Panc1 (cell line): ENCODE results near the gene TMEM253. TPM values are rescaled to one million over a fixed set of nuclear protein-coding genes. Genes with fewer than 3 reads are reported as not detected.
A peak's percentile ranks its signal among the peaks of the same experiment; 100 is the strongest.

Source experiments
- ATAC-seq: fragments of 200-7000 bp; cut with Tn5 transposase; 2 replicates; pipeline ENCODE4 v1.9.1; 2020; ENCODE audit warnings: mild to moderate bottlenecking, moderate library complexity
- BruUV-seq: library from RNA; stranded (reverse); fragments of 400-500 nt; replicated peaks from 2 replicates; lab custom pipeline; 2021; lab: Mats Ljungman, UMichigan
- CTCF ChIA-PET: fragments of 300-600 bp; sonication (Branson Sonifier 250); formaldehyde crosslinking; loops from one replicate; lab custom pipeline; 2022; ENCODE audit warnings: antibody characterized with exemption; lab: Charles Lee
- POLR2A ChIA-PET: fragments of 300-600 bp; sonication (Branson Sonifier 250); formaldehyde crosslinking; loops from one replicate; lab custom pipeline; 2022; ENCODE audit warnings: antibody characterized with exemption; lab: Charles Lee
- DNase-seq: peaks from one replicate; pipeline ENCODE4 v3.0.0-alpha.2; 2010; ENCODE audit warnings: low read depth, low spot score
- H3K27ac ChIP-seq: 2 replicates; pipeline ENCODE4 v1.5.1; 2011; ENCODE audit warnings: mild to moderate bottlenecking, low read length, inconsistent platforms
- H3K27me3 ChIP-seq: fragments of 200-500 bp; sonication (Bioruptor generic); 2 replicates; pipeline ENCODE4 v1.6.0; 2014; ENCODE audit warnings: low read length, inconsistent platforms; ENCODE audit not compliant: control insufficient read depth, insufficient read depth
- H3K36me3 ChIP-seq: fragments of 200-500 bp; sonication (Bioruptor generic); 2 replicates; pipeline ENCODE4 v1.5.1; 2014; ENCODE audit warnings: inconsistent platforms, mild to moderate bottlenecking, low read length, moderate library complexity; ENCODE audit not compliant: control insufficient read depth, insufficient read depth
- H3K4me1 ChIP-seq: 2 replicates; pipeline ENCODE4 v1.5.1; 2011; ENCODE audit warnings: inconsistent platforms, mild to moderate bottlenecking, low read length, moderate library complexity; ENCODE audit not compliant: control insufficient read depth, insufficient read depth
- H3K4me3 ChIP-seq, 2 experiments: 2 replicates each; pipeline ENCODE4 v1.5.1; 2011 to 2012; ENCODE audit warnings: low read depth in 2 of 2, low read length in 2 of 2, mild to moderate bottlenecking in 2 of 2, inconsistent platforms in 1 of 2, moderate library complexity in 1 of 2
- H3K9me3 ChIP-seq: fragments of 200-500 bp; sonication (Bioruptor generic); 2 replicates; pipeline ENCODE4 v1.5.1; 2014; ENCODE audit warnings: low read depth, mild to moderate bottlenecking, inconsistent platforms, low read length, moderate library complexity; ENCODE audit not compliant: control insufficient read depth, insufficient read depth
- CTCF ChIP-seq: fragments of 450-650 bp; IDR thresholded peaks from 2 replicates; pipeline ENCODE4 v1.5.1; 2017; ENCODE audit warnings: mild to moderate bottlenecking
- POLR2AphosphoS5 ChIP-seq: IDR thresholded peaks from 2 replicates; pipeline ENCODE4 v1.6.1; 2012; ENCODE audit warnings: mild to moderate bottlenecking, low read depth, low read length, moderate library complexity
- REST ChIP-seq, 2 experiments: IDR thresholded peaks; 2 replicates each; pipeline ENCODE4 v1.6.1; 2011 to 2012; ENCODE audit warnings: low read depth in 2 of 2, control low read depth in 1 of 2, low read length in 1 of 2, mild to moderate bottlenecking in 1 of 2, moderate library complexity in 1 of 2; ENCODE audit not compliant: insufficient read depth in 1 of 2
- SIN3A ChIP-seq: IDR thresholded peaks from 2 replicates; pipeline ENCODE4 v1.6.1; 2012; ENCODE audit warnings: low read depth, mild to moderate bottlenecking, low read length, moderate library complexity, borderline replicate concordance; ENCODE audit not compliant: insufficient read depth
- TCF7L2 ChIP-seq: IDR thresholded peaks from 2 replicates; pipeline ENCODE4 v1.6.1; 2011; ENCODE audit warnings: mild to moderate bottlenecking, low read depth, low read length, inconsistent platforms
- in situ Hi-C: cut with HindIII; loops from 2 replicates; pipeline ENCODE4 v1.10.0; 2016; ENCODE audit warnings: low sequenced_read_pairs, low pct_unique_long_range_greater_than_20kb
- intact Hi-C: fragments of 100-400 bp; cut with micrococcal nuclease; formaldehyde crosslinking; loops from one replicate; pipeline ENCODE4 v1.10.0; 2022; ENCODE audit not compliant: unreplicated experiment
- total RNA-seq: library from RNA; stranded (reverse); gene quantifications from one replicate; pipeline ENCODE4 v1.2.1, GENCODE V29; 2021; ENCODE audit not compliant: unreplicated experiment

TMEM253 gene
- total RNA-seq, 1 experiment from 2014 or later: 0.33 TPM

GRCh38 chr14:21099596-21099985, 1.3 kb upstream of the TMEM253 start:
- peak overlapping the region; percentile 61 to 62; a peak in 3 of 4 replicates for H3K4me3 ChIP-seq
- ChIA-PET CTCF (interaction anchor here (0.6 kb wide), 1 partner anchor 35 kb away, joined by 3 read pairs; no protein-coding TSS in a partner anchor), POLR2A (no interaction called here)
- no peaks in the 10 kb centered on the region for H3K9me3 ChIP-seq
- no TSS peak for BruUV-seq
- DNase-seq: no peak
- intact Hi-C loops: no loop called here
- ATAC-seq: no peak
- H3K27me3 ChIP-seq: no peaks in the 10 kb centered on the region
- H3K27ac ChIP-seq: 0 out of 2 replicates have a peak overlapping the region, but pooled peaks have one; percentile 69
- in situ Hi-C loops: no loop called here
- no peaks in the 10 kb centered on the region for H3K36me3 ChIP-seq
- H3K4me1 ChIP-seq: peaks cover 9% of the 10 kb centered on the region
- TF ChIP-seq CTCF: no peak

GRCh38 chr14:21101802-21102413, 1.0 kb downstream of the TMEM253 start:
- ChIA-PET CTCF (no interaction called here), POLR2A (no interaction called here)
- in situ Hi-C loops (no loop called here), intact Hi-C loops (no loop called here)
- BruUV-seq: no TSS peak
- peaks cover 17% of the 10 kb centered on the region for H3K4me1 ChIP-seq
- H3K9me3 ChIP-seq: no peaks in the 10 kb centered on the region
- peak overlapping the region; percentile 39; the same call in 1 of the 2 replicates for H3K27ac ChIP-seq
- no peak overlapping the region for H3K4me3 ChIP-seq
- DNase-seq: no peak
- ATAC-seq: no peak
- TF ChIP-seq REST (IDR thresholded peaks at IDR 0.05; ENCODE audit: insufficient read depth in 1 of 2, low read depth in 2 of 2, low read length in 1 of 2): no peak
- no peaks in the 10 kb centered on the region for H3K27me3 ChIP-seq
- no peaks in the 10 kb centered on the region for H3K36me3 ChIP-seq

- Histone ChIP-seq H3K9me3 (no peaks in the 10 kb centered on the region), H3K4me3 (peak overlapping the region; percentile 65 to 77), H3K27ac (peak overlapping the region; percentile 92), H3K36me3 (no peaks in the 10 kb centered on the region), H3K4me1 (peaks cover 17% of the 10 kb centered on the region), H3K27me3 (no peaks in the 10 kb centered on the region)
- no peak for DNase-seq
- intact Hi-C loops: no loop called here
- in situ Hi-C loops: no loop called here
- TF ChIP-seq TCF7L2 (no peak), REST (IDR thresholded peaks at IDR 0.05; ENCODE audit: insufficient read depth in 1 of 2, low read depth in 2 of 2, low read length in 1 of 2) (no peak), SIN3A (no peak), POLR2AphosphoS5 (no peak), CTCF (no peak)
- ATAC-seq: no peak
- CTCF ChIA-PET: interaction anchor here (0.8 to 1.0 kb wide), 2 partner anchors 10 to 98 kb away, joined by 3 read pairs; no protein-coding TSS in a partner anchor
- POLR2A ChIA-PET: interaction anchor here (0.5 kb wide), 1 partner anchor 102 kb away, joined by 3 read pairs; no protein-coding TSS in a partner anchor
- BruUV-seq: TSS peak; percentile 53
Measured at GRCh38 chr14:21102521-21103410, 1.9 kb downstream of the TMEM253 start.
